Colonic mucosa (tissue), 4 donors: ENCODE measurements around the gene SPEN. TPM values are rescaled to one million over a fixed set of nuclear protein-coding genes. Genes with fewer than 3 reads are reported as not detected.
"Not testable (repeated sequence)": the region's sequence is repeated elsewhere in the genome, so short reads cannot be mapped to it uniquely, and the experiment has no call there.

ENCODE experiments used
- DNase-seq: peaks from one replicate; pipeline ENCODE4 v3.0.0-alpha.2; 2020
- H3K27ac ChIP-seq: fragments of 200-600 bp; one replicate; pipeline ENCODE4 v1.8.0; 2021
- H3K27me3 ChIP-seq: fragments of 200-600 bp; one replicate; pipeline ENCODE4 v1.8.0; 2021
- H3K36me3 ChIP-seq: fragments of 200-600 bp; one replicate; pipeline ENCODE4 v1.8.0; 2021
- H3K4me1 ChIP-seq: fragments of 200-600 bp; one replicate; pipeline ENCODE4 v1.8.0; 2021; ENCODE audit warnings: mild to moderate bottlenecking
- H3K4me3 ChIP-seq: fragments of 200-600 bp; one replicate; pipeline ENCODE4 v1.8.0; 2021
- H3K9ac ChIP-seq, 2 donors: one replicate each; pipeline ENCODE4 v1.7.0; 2013; ENCODE audit warnings: control low read depth in 2 of 2, low read depth in 2 of 2, low read length in 2 of 2
- H3K9me3 ChIP-seq: fragments of 200-600 bp; one replicate; pipeline ENCODE4 v1.8.0; 2021
- CTCF ChIP-seq: fragments of 200-600 bp; IDR thresholded peaks from one replicate; pipeline ENCODE4 v1.8.0; 2022; ENCODE audit warnings: antibody characterized with exemption, mild to moderate bottlenecking
- intact Hi-C: fragments of 100-400 bp; cut with DNase I; formaldehyde crosslinking; loops from one replicate; pipeline ENCODE4 v1.14.1; 2022
- total RNA-seq, 2 donors: library from RNA; stranded (reverse); fragmentation: NEBNext Ultra II Directional in 1 of 2; extraction: Animal tissue kit (Norgen Biotek cat#: 25700) in 1 of 2; gene quantifications; one replicate each; pipeline ENCODE4 v1.2.1, GENCODE V29; 2021
- donor health status: healthy.
- donor health status: DM: no; HTN: no; CAD: no.
- donor health status: DM: no; HTN: no; CAD: no.

The SPEN gene
- total RNA-seq, 2 donors from 2014 or later = 40.9 to 42.5 TPM

- H3K9ac ChIP-seq = no peak overlapping the region
- H3K4me1 ChIP-seq = no peaks in the 10 kb centered on the region
- no peak overlapping the region for H3K27ac ChIP-seq
- DNase-seq = no peak
- intact Hi-C loops = no loop called here
- TF ChIP-seq CTCF = no peak
- H3K4me3 ChIP-seq = no peak overlapping the region
- H3K9me3 ChIP-seq = no peaks in the 10 kb centered on the region
- no peaks in the 10 kb centered on the region for H3K27me3 ChIP-seq
- no peaks in the 10 kb centered on the region for H3K36me3 ChIP-seq
These were observed 53.3 kb downstream of the SPEN start for GRCh38 chr1:15900662-15901279.

GRCh38 chr1:15902882-15903281 lies 55.4 kb downstream of the SPEN start:
- intact Hi-C loops = no loop called here
- Histone ChIP-seq H3K9ac (no peak overlapping the region), H3K27me3 (no peaks in the 10 kb centered on the region), H3K9me3 (no peaks in the 10 kb centered on the region), H3K4me3 (no peak overlapping the region), H3K36me3 (no peaks in the 10 kb centered on the region), H3K27ac (no peak overlapping the region), H3K4me1 (no peaks in the 10 kb centered on the region)
- DNase-seq = no peak
- no peak for TF ChIP-seq CTCF

- Histone ChIP-seq H3K27ac (no peak overlapping the region), H3K9me3 (no peaks in the 10 kb centered on the region), H3K4me1 (no peaks in the 10 kb centered on the region), H3K27me3 (no peaks in the 10 kb centered on the region), H3K9ac (no peak overlapping the region), H3K4me3 (no peak overlapping the region), H3K36me3 (no peaks in the 10 kb centered on the region)
- intact Hi-C loops = no loop called here
- DNase-seq = no peak
- TF ChIP-seq CTCF = no peak
These were observed 61.1 kb downstream of the SPEN start for GRCh38 chr1:15908597-15908996.

- Histone ChIP-seq H3K4me3 (no peak overlapping the region), H3K9ac (no peak overlapping the region), H3K27me3 (no peaks in the 10 kb centered on the region), H3K27ac (no peak overlapping the region), H3K9me3 (no peaks in the 10 kb centered on the region), H3K4me1 (no peaks in the 10 kb centered on the region), H3K36me3 (no peaks in the 10 kb centered on the region)
- DNase-seq = no peak
- intact Hi-C loops = no loop called here
- no peak for TF ChIP-seq CTCF
These were observed 63.6 kb downstream of the SPEN start for GRCh38 chr1:15911141-15911540.

- Histone ChIP-seq H3K27ac (no peak overlapping the region), H3K36me3 (peaks cover 4% of the 10 kb centered on the region), H3K27me3 (no peaks in the 10 kb centered on the region), H3K4me3 (no peak overlapping the region), H3K9me3 (no peaks in the 10 kb centered on the region), H3K9ac (no peak overlapping the region), H3K4me1 (no peaks in the 10 kb centered on the region)
- intact Hi-C loops = no loop called here
- TF ChIP-seq CTCF = no peak
- no peak for DNase-seq
These were observed 64.4 kb downstream of the SPEN start for GRCh38 chr1:15911927-15912326.

GRCh38 chr1:15913607-15914006 lies 66.1 kb downstream of the SPEN start:
- H3K4me3 ChIP-seq, H3K9me3 ChIP-seq, DNase-seq, H3K36me3 ChIP-seq, H3K27me3 ChIP-seq, H3K9ac ChIP-seq, H3K27ac ChIP-seq, intact Hi-C loops, H3K4me1 ChIP-seq: not testable (repeated sequence)
